GM12878 (cell line): ENCODE measurements around the gene DUOX2.

Experiments
- EZH2 ChIP-seq: IDR thresholded peaks from 2 replicates; pipeline ENCODE4 v1.6.1; 2012; ENCODE audit warnings: low read depth, mild to moderate bottlenecking, control low read depth, inconsistent platforms, low read length, borderline replicate concordance; ENCODE audit not compliant: control insufficient read depth
- FOXK2 ChIP-seq: fragments of 450-650 bp; IDR thresholded peaks from 2 replicates; pipeline ENCODE4 v1.6.1; 2017; ENCODE audit warnings: mild to moderate bottlenecking, moderate library complexity
- KDM1A ChIP-seq: fragments of 200-600 bp; sonication (generic); IDR thresholded peaks from 2 replicates; pipeline ENCODE4 v1.6.1; 2016; ENCODE audit warnings: borderline replicate concordance
- MTA3 ChIP-seq: IDR thresholded peaks from 2 replicates; pipeline ENCODE4 v1.6.1; 2012; ENCODE audit warnings: low read length, inconsistent platforms, borderline replicate concordance
- POLR2A ChIP-seq: IDR thresholded peaks from 2 replicates; pipeline ENCODE4 v1.6.1; 2011; ENCODE audit warnings: low read depth, mild to moderate bottlenecking, low read length
- SP1 ChIP-seq: IDR thresholded peaks from one replicate; pipeline ENCODE4 v1.6.1; 2011; ENCODE audit warnings: low read depth, low read length
- SPI1 ChIP-seq: IDR thresholded peaks from 2 replicates; pipeline ENCODE4 v1.6.1; 2011; ENCODE audit warnings: low read depth, mild to moderate bottlenecking, low read length, moderate library complexity, borderline replicate concordance; ENCODE audit not compliant: insufficient read depth
- TCF7 ChIP-seq: IDR thresholded peaks from 2 replicates; pipeline ENCODE4 v1.6.1; 2014; ENCODE audit warnings: antibody characterized with exemption, borderline replicate concordance
- ZBED1 ChIP-seq: IDR thresholded peaks from 2 replicates; pipeline ENCODE4 v1.6.1; 2016; ENCODE audit warnings: borderline replicate concordance
- TF ChIP-seq, protein P1 (sequence below), 3 experiments: IDR thresholded peaks in 2 of 3; conservative IDR thresholded peaks in 1 of 3; 2 replicates each; pipeline ENCODE4 v1.5.1; 2011; ENCODE audit warnings: low read depth in 3 of 3, low read length in 3 of 3, mild to moderate bottlenecking in 3 of 3, control low read depth in 2 of 3, moderate library complexity in 2 of 3, inconsistent platforms in 1 of 3, mixed read lengths in 1 of 3; ENCODE audit not compliant: control insufficient read depth in 2 of 3, insufficient read depth in 1 of 3; ENCODE audit errors: extremely low read depth in 1 of 3

DNA sequence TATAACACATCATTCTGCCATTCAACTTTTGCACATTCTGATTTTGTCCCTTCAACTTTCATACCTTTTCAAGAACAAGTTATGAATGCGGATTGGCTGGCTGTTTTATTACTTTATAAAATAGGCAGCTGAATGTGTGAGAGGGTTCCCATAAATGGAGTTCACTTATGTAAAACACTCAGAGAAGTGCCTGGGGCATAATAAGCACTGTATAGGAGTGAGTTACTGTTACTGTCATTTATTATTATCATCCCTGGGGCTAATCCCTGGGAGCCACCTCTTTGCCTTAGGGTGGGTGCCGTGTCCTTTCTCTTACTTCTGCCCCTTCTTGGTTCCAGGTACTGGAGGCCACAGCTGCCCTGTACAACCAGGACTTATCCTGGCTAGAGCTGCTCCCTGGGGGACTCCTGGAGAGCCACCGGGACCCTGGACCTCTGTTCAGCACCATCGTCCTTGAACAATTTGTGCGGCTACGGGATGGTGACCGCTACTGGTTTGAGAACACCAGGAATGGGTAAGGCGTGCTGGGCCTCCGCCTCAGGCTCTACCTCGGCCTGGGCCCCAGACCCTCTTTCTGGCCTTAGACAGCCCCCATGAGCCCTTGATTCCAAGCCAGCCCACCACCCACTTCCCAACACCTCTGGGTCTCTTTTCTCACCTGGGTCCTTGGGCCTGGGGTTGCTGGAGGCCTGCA lies 26.7 kb upstream of the DUOX2 start:
- TF ChIP-seq POLR2A (no peak), TCF7 (no peak), KDM1A (no peak), MTA3 (no peak), FOXK2 (no peak), SPI1 (no peak), EZH2 (no peak), SP1 (no peak), ZBED1 (no peak)
- TF ChIP-seq, protein P1, sequence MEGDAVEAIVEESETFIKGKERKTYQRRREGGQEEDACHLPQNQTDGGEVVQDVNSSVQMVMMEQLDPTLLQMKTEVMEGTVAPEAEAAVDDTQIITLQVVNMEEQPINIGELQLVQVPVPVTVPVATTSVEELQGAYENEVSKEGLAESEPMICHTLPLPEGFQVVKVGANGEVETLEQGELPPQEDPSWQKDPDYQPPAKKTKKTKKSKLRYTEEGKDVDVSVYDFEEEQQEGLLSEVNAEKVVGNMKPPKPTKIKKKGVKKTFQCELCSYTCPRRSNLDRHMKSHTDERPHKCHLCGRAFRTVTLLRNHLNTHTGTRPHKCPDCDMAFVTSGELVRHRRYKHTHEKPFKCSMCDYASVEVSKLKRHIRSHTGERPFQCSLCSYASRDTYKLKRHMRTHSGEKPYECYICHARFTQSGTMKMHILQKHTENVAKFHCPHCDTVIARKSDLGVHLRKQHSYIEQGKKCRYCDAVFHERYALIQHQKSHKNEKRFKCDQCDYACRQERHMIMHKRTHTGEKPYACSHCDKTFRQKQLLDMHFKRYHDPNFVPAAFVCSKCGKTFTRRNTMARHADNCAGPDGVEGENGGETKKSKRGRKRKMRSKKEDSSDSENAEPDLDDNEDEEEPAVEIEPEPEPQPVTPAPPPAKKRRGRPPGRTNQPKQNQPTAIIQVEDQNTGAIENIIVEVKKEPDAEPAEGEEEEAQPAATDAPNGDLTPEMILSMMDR (IDR thresholded peaks at IDR 0.05 in 2 of 3, conservative IDR thresholded peaks at IDR 0.05 in 1 of 3; ENCODE audit: control insufficient read depth in 2 of 3, extremely low read depth in 1 of 3, insufficient read depth in 1 of 3, low read depth in 3 of 3, low read length in 3 of 3): no peak
